COLO829 (cell line): Measurements from ENCODE around the gene PLEKHA8.
A peak's percentile ranks its signal among the peaks of the same experiment; 100 is the strongest.

Experiments used
- DNase-seq: peaks from one replicate; pipeline ENCODE4 v3.0.0; 2012; ENCODE audit warnings: low spot score

PLEKHA8 gene

GRCh38 chr7:30112103-30112713 lies 84.0 kb downstream of the PLEKHA8 start:
- no peak for DNase-seq

- no peak for DNase-seq
Observed at GRCh38 chr7:30113144-30113543, 84.9 kb downstream of the PLEKHA8 start.

GRCh38 chr7:30114536-30115238 lies 86.5 kb downstream of the PLEKHA8 start:
- DNase-seq: no peak

GRCh38 chr7:30115709-30116297 lies 87.6 kb downstream of the PLEKHA8 start:
- no peak for DNase-seq

- DNase-seq: no peak
Observed at GRCh38 chr7:30116771-30117170, 88.6 kb downstream of the PLEKHA8 start.

GRCh38 chr7:30117896-30118295 lies 89.7 kb downstream of the PLEKHA8 start:
- DNase-seq: no peak

GRCh38 chr7:30119890-30120577 lies 91.8 kb downstream of the PLEKHA8 start:
- DNase-seq: no peak

- DNase-seq: no peak
Observed at GRCh38 chr7:30133736-30134610, 105.8 kb downstream of the PLEKHA8 start.

- DNase-seq: peak; percentile 91
Observed at GRCh38 chr7:30134611-30135300, 106.5 kb downstream of the PLEKHA8 start, which contains the start of gene MTURN. MTURN (plus strand) TSS chr7:30134986; CDS start chr7:30135137, 151 bp downstream.

- DNase-seq: no peak
Observed at GRCh38 chr7:30135301-30136116, 107.3 kb downstream of the PLEKHA8 start.

- no peak for DNase-seq
Observed at GRCh38 chr7:30136117-30136731, 108.0 kb downstream of the PLEKHA8 start.

- no peak for DNase-seq
Observed at GRCh38 chr7:30136743-30137485, 108.7 kb downstream of the PLEKHA8 start.

GRCh38 chr7:30139836-30140384 lies 111.7 kb downstream of the PLEKHA8 start:
- DNase-seq: no peak

- DNase-seq: no peak
Observed at GRCh38 chr7:30140456-30140855, 112.2 kb downstream of the PLEKHA8 start.

GRCh38 chr7:30142710-30143109 lies 114.5 kb downstream of the PLEKHA8 start:
- no peak for DNase-seq

GRCh38 chr7:30143748-30144251 lies 115.6 kb downstream of the PLEKHA8 start:
- DNase-seq: no peak

- no peak for DNase-seq
Observed at GRCh38 chr7:30144657-30145306, 116.6 kb downstream of the PLEKHA8 start.

- no peak for DNase-seq
Observed at GRCh38 chr7:30145426-30145970, 117.3 kb downstream of the PLEKHA8 start.
